ENCODE measurements around the gene LIMK1. TPM values are rescaled to one million over a fixed set of nuclear protein-coding genes. Genes with fewer than 3 reads are reported as not detected.

LIMK1 gene
- total and polyA plus RNA-seq, 2 experiments from 2014 or later, result 13.0 to 96.5 TPM

GRCh38 chr7:74094224-74095101, 10.9 kb downstream of the LIMK1 start:
- peaks cover 18% of the 10 kb centered on the region for H3K36me3 ChIP-seq (ENCODE audit: insufficient read depth)
- peak overlapping the region; percentile 50 for H3K4me3 ChIP-seq
- Mint-ChIP-seq H3K27me3 (ENCODE audit: insufficient read depth, low read depth, poor library complexity) (peaks cover 9% of the 10 kb centered on the region), H3K9me3 (peaks cover 10% of the 10 kb centered on the region; the same call in 2 of the 3 replicates), H3K4me3 (peak overlapping the region; percentile 68), H3K27ac (peak overlapping the region; percentile 97), H3K4me1 (peaks cover 28% of the 10 kb centered on the region), H3K36me3 (ENCODE audit: low read depth) (peaks cover 40% of the 10 kb centered on the region)
- peak overlapping the region; percentile 82 for H3K4me2 ChIP-seq
- H3K4me1 ChIP-seq (ENCODE audit: insufficient read depth), result peaks cover 34% of the 10 kb centered on the region
- peak overlapping the region; percentile 82 for H3K27ac ChIP-seq (ENCODE audit: low read depth)
- no peaks in the 10 kb centered on the region for H3K9me2 ChIP-seq (ENCODE audit: insufficient read depth)
- ATAC-seq (peak; percentile 86), DNase-seq (ENCODE audit: low spot score) (peak; percentile 95)
- no peaks in the 10 kb centered on the region for H3K27me3 ChIP-seq (ENCODE audit: insufficient read depth)
- H3F3A ChIP-seq (replicated peaks; ENCODE audit: low read depth), result peaks cover 9% of the 10 kb centered on the region; the same call in 1 of the 2 replicates
- H2AFZ ChIP-seq, result no peak overlapping the region
- H3K79me2 ChIP-seq (replicated peaks; ENCODE audit: insufficient read depth), result peaks cover 10% of the 10 kb centered on the region; the same call in 1 of the 2 replicates
- peak; percentile 61 for TF ChIP-seq CREB1 (CRISPR knock-in tag; IDR thresholded peaks at IDR 0.05; ENCODE audit: low read depth)
- TF ChIP-seq POLR2AphosphoS5 (IDR thresholded peaks at IDR 0.05; ENCODE audit: low read depth), result 0 out of 2 replicates have a peak, but pooled peaks have one; percentile 32
- TF ChIP-seq REST (IDR thresholded peaks at IDR 0.05; ENCODE audit: unreplicated experiment), result no peak
- TF ChIP-seq ETS1 (IDR thresholded peaks at IDR 0.05), result peak; percentile 45; the same call in 1 of the 2 replicates
- TF ChIP-seq NANOG (IDR thresholded peaks at IDR 0.05; ENCODE audit: borderline replicate concordance), result no peak
- no peaks in the 10 kb centered on the region for H4K20me1 ChIP-seq (replicated peaks; ENCODE audit: insufficient read depth)

GRCh38 chr7:74095135-74095534, 11.5 kb downstream of the LIMK1 start:
- peaks cover 10% of the 10 kb centered on the region; the same call in 2 of the 3 replicates for H3K9me3 Mint-ChIP-seq
- Histone ChIP-seq H3K9me2 (ENCODE audit: insufficient read depth) (no peaks in the 10 kb centered on the region), H3K27ac (ENCODE audit: low read depth) (peak overlapping the region; percentile 82), H2AFZ (no peak overlapping the region), H3K27me3 (ENCODE audit: insufficient read depth) (no peaks in the 10 kb centered on the region), H3K4me3 (peak overlapping the region; percentile 50; the same call in 1 of the 2 replicates), H3K79me2 (replicated peaks; ENCODE audit: insufficient read depth) (peaks cover 8% of the 10 kb centered on the region; the same call in 1 of the 2 replicates), H4K20me1 (replicated peaks; ENCODE audit: insufficient read depth) (no peaks in the 10 kb centered on the region), H3K4me2 (peak overlapping the region; percentile 82), H3K4me1 (ENCODE audit: insufficient read depth) (peaks cover 34% of the 10 kb centered on the region), H3F3A (replicated peaks; ENCODE audit: low read depth) (peaks cover 9% of the 10 kb centered on the region; the same call in 1 of the 2 replicates), H3K36me3 (ENCODE audit: insufficient read depth) (peaks cover 18% of the 10 kb centered on the region)
- peaks cover 42% of the 10 kb centered on the region for H3K36me3 Mint-ChIP-seq (ENCODE audit: low read depth)
- H3K4me1 Mint-ChIP-seq, result peaks cover 28% of the 10 kb centered on the region
- peaks cover 9% of the 10 kb centered on the region for H3K27me3 Mint-ChIP-seq (ENCODE audit: insufficient read depth, low read depth, poor library complexity)
- H3K4me3 Mint-ChIP-seq, result peak overlapping the region; percentile 68
- no peak for TF ChIP-seq CREB1 (CRISPR knock-in tag; IDR thresholded peaks at IDR 0.05; ENCODE audit: low read depth)
- peak overlapping the region; percentile 95 for H3K27ac Mint-ChIP-seq
- ATAC-seq, result no peak
- no peak for DNase-seq (ENCODE audit: low spot score)
